SK-N-SH treated with all-trans-retinoic acid at 6 μM for 48 hours (cell line): Measurements from ENCODE around the gene GLMN.

Experiments used
- ATAC-seq: fragments of 200-7000 bp; cut with Tn5 transposase; 3 replicates; pipeline ENCODE4 v1.9.1; 2020; ENCODE audit warnings: mild to moderate bottlenecking, moderate library complexity
- ARNTL ChIP-seq: fragments of 450-650 bp; formaldehyde crosslinking; IDR thresholded peaks from 2 replicates; pipeline ENCODE4 v1.5.0; 2020; ENCODE audit warnings: low read depth, mild to moderate bottlenecking, moderate library complexity, borderline replicate concordance
- BACH2 ChIP-seq: fragments of 250-450 bp; sonication (Bioruptor Pico); IDR thresholded peaks from 2 replicates; pipeline ENCODE4 v1.9.0; 2021; ENCODE audit warnings: mild to moderate bottlenecking, borderline replicate concordance
- CSDC2 ChIP-seq: fragments of 250-450 bp; sonication (Bioruptor Pico); IDR thresholded peaks from 2 replicates; pipeline ENCODE4 v1.5.0; 2020; ENCODE audit warnings: mild to moderate bottlenecking, moderate library complexity
- CSRNP3 ChIP-seq: fragments of 250-450 bp; sonication (Bioruptor Pico); IDR thresholded peaks from 2 replicates; pipeline ENCODE4 v1.5.1; 2021; ENCODE audit warnings: mild to moderate bottlenecking, moderate library complexity
- ESRRG ChIP-seq: fragments of 250-450 bp; sonication (Bioruptor Pico); IDR thresholded peaks from 2 replicates; pipeline ENCODE4 v1.6.1; 2021; ENCODE audit warnings: mild to moderate bottlenecking
- GLIS3 ChIP-seq: fragments of 250-450 bp; sonication (Bioruptor Pico); IDR thresholded peaks from 2 replicates; pipeline ENCODE4 v1.5.0; 2020; ENCODE audit warnings: mild to moderate bottlenecking, moderate library complexity
- ISL1 ChIP-seq: fragments of 250-450 bp; sonication (Bioruptor Pico); IDR thresholded peaks from 2 replicates; pipeline ENCODE4 v2.1.2; 2022; ENCODE audit warnings: mild to moderate bottlenecking, moderate library complexity
- OSR1 ChIP-seq: fragments of 250-450 bp; sonication (Bioruptor Pico); IDR thresholded peaks from 2 replicates; pipeline ENCODE4 v1.8.0; 2022; ENCODE audit warnings: moderate library complexity, mild to moderate bottlenecking, inconsistent platforms
- PATZ1 ChIP-seq: fragments of 250-450 bp; sonication (Bioruptor Pico); IDR thresholded peaks from 2 replicates; pipeline ENCODE4 v1.8.0; 2020; ENCODE audit warnings: mild to moderate bottlenecking, moderate library complexity, borderline replicate concordance
- POU6F1 ChIP-seq: fragments of 250-450 bp; sonication (Bioruptor Pico); IDR thresholded peaks from 2 replicates; pipeline ENCODE4 v1.8.0; 2021; ENCODE audit warnings: low read depth, mild to moderate bottlenecking, moderate library complexity, borderline replicate concordance
- PPARA ChIP-seq: fragments of 250-450 bp; sonication (Bioruptor Pico); IDR thresholded peaks from 2 replicates; pipeline ENCODE4 v1.5.0; 2020; ENCODE audit warnings: mild to moderate bottlenecking, borderline replicate concordance
- SNAI2 ChIP-seq: fragments of 250-450 bp; sonication (Bioruptor Pico); IDR thresholded peaks from 2 replicates; pipeline ENCODE4 v1.5.0; 2020; ENCODE audit warnings: mild to moderate bottlenecking, moderate library complexity
- TCF4 ChIP-seq: fragments of 250-450 bp; sonication (Bioruptor Pico); IDR thresholded peaks from 2 replicates; pipeline ENCODE4 v1.8.0; 2021; ENCODE audit warnings: mild to moderate bottlenecking, moderate library complexity, borderline replicate concordance
- TOX ChIP-seq: fragments of 250-450 bp; sonication (Bioruptor Pico); IDR thresholded peaks from 2 replicates; pipeline ENCODE4 v1.8.0; 2021; ENCODE audit warnings: mild to moderate bottlenecking, moderate library complexity, borderline replicate concordance
- TSHZ2 ChIP-seq: fragments of 250-450 bp; sonication (Bioruptor Pico); IDR thresholded peaks from 2 replicates; pipeline ENCODE4 v1.5.0; 2020; ENCODE audit warnings: mild to moderate bottlenecking, moderate library complexity
- ZNF70 ChIP-seq: fragments of 450-650 bp; formaldehyde crosslinking; IDR thresholded peaks from 2 replicates; pipeline ENCODE4 v1.5.0; 2020; ENCODE audit warnings: mild to moderate bottlenecking, moderate library complexity
- ZNF8 ChIP-seq: fragments of 450-650 bp; formaldehyde crosslinking; IDR thresholded peaks from 2 replicates; pipeline ENCODE4 v1.5.0; 2020; ENCODE audit warnings: mild to moderate bottlenecking, moderate library complexity

The GLMN gene

GRCh38 chr1:92230736-92231135 lies 68.1 kb downstream of the GLMN start (continued):
- TF ChIP-seq POU6F1 (no peak), ARNTL (CRISPR knock-in tag) (no peak)

- TF ChIP-seq ZNF70 (CRISPR knock-in tag), result no peak
- no peak for TF ChIP-seq SNAI2 (CRISPR knock-in tag)
- TF ChIP-seq CSDC2 (CRISPR knock-in tag), result no peak
- TF ChIP-seq ARNTL (CRISPR knock-in tag), result no peak
- no peak for TF ChIP-seq TSHZ2 (CRISPR knock-in tag)
- TF ChIP-seq PPARA, result no peak
- TF ChIP-seq TCF4 (CRISPR knock-in tag), result no peak
- no peak for TF ChIP-seq ZNF8
- TF ChIP-seq BACH2 (CRISPR knock-in tag), result no peak
- TF ChIP-seq TOX, result no peak
- no peak for TF ChIP-seq ISL1 (CRISPR knock-in tag)
- no peak for TF ChIP-seq OSR1 (CRISPR knock-in tag)
- TF ChIP-seq GLIS3 (CRISPR knock-in tag), result no peak
- no peak for TF ChIP-seq ESRRG (CRISPR knock-in tag)
- TF ChIP-seq PATZ1 (CRISPR knock-in tag), result no peak
- ATAC-seq, result no peak
Observed at GRCh38 chr1:92228401-92228800, 70.4 kb downstream of the GLMN start.

GRCh38 chr1:92219028-92219427 lies 79.8 kb downstream of the GLMN start:
- no peak for ATAC-seq
- no peak for TF ChIP-seq BACH2 (CRISPR knock-in tag)
- no peak for TF ChIP-seq PPARA
- no peak for TF ChIP-seq ESRRG (CRISPR knock-in tag)
- TF ChIP-seq SNAI2 (CRISPR knock-in tag), result no peak
- no peak for TF ChIP-seq TOX
- TF ChIP-seq CSRNP3 (CRISPR knock-in tag), result no peak
- no peak for TF ChIP-seq TSHZ2 (CRISPR knock-in tag)
- TF ChIP-seq GLIS3 (CRISPR knock-in tag), result no peak
- TF ChIP-seq POU6F1, result no peak
